ENCODE data around the gene XPO5. TPM values are rescaled to one million over a fixed set of nuclear protein-coding genes. Genes with fewer than 3 reads are reported as not detected.

XPO5 gene
- total RNA-seq, 1 donor from 2014 or later = 54.8 TPM

GRCh38 chr6:43517505-43518357 lies 58.1 kb downstream of the XPO5 start:
- DNase-seq (ENCODE audit: low read depth) = no peak
- Histone ChIP-seq H3K36me3 (ENCODE audit: control insufficient read depth, insufficient read depth, low read length) (peaks cover 7% of the 10 kb centered on the region), H3K27me3 (ENCODE audit: control insufficient read depth, insufficient read depth, low read length) (no peaks in the 10 kb centered on the region), H3K4me3 (ENCODE audit: low read depth, low read length) (peak overlapping the region; percentile 82)
- no peak for TF ChIP-seq CTCF (IDR thresholded peaks at IDR 0.05; ENCODE audit: insufficient read depth, low read length, poor library complexity, severe bottlenecking)

- peaks cover 7% of the 10 kb centered on the region for H3K36me3 ChIP-seq (ENCODE audit: control insufficient read depth, insufficient read depth, low read length)
- peak; percentile 86 for DNase-seq (ENCODE audit: low read depth)
- TF ChIP-seq CTCF (IDR thresholded peaks at IDR 0.05; ENCODE audit: insufficient read depth, low read length, poor library complexity, severe bottlenecking) = no peak
- H3K4me3 ChIP-seq (ENCODE audit: low read depth, low read length) = peak within 1 kb of the TSS; percentile 82
- no peaks in the 10 kb centered on the region for H3K27me3 ChIP-seq (ENCODE audit: control insufficient read depth, insufficient read depth, low read length)
These were observed 58.9 kb downstream of the XPO5 start, which contains the start of the genes POLR1C and YIPF3 for GRCh38 chr6:43516697-43517504. Gene POLR1C, plus strand, starts transcription at chr6:43517089. Its CDS starts 21 bp downstream, at chr6:43517110. Gene YIPF3, minus strand, starts transcription at chr6:43516926. Its CDS starts 119 bp downstream, at chr6:43516807.

DNA sequence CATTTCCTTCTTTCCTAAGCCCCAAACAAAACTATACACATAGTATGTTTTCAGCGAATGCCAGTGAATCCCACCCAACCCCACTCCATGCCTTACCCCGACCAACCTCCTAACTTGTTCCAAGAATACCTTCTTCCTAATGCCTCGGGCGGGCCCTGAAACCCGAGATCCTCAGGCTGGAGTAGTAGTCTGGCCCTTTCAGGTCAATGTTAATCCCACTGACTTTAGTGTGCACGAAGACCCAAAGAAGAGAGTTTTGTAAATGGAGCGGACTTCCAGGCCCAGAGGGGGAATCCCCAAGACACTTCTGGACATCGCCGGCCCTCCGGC lies 59.5 kb downstream of the XPO5 start:
- TF ChIP-seq CTCF (IDR thresholded peaks at IDR 0.05; ENCODE audit: insufficient read depth, low read length, poor library complexity, severe bottlenecking) = no peak
- peak overlapping the region; percentile 82 for H3K4me3 ChIP-seq (ENCODE audit: low read depth, low read length)
- H3K36me3 ChIP-seq (ENCODE audit: control insufficient read depth, insufficient read depth, low read length) = peaks cover 8% of the 10 kb centered on the region
- DNase-seq (ENCODE audit: low read depth) = no peak
- H3K27me3 ChIP-seq (ENCODE audit: control insufficient read depth, insufficient read depth, low read length) = no peaks in the 10 kb centered on the region

DNA sequence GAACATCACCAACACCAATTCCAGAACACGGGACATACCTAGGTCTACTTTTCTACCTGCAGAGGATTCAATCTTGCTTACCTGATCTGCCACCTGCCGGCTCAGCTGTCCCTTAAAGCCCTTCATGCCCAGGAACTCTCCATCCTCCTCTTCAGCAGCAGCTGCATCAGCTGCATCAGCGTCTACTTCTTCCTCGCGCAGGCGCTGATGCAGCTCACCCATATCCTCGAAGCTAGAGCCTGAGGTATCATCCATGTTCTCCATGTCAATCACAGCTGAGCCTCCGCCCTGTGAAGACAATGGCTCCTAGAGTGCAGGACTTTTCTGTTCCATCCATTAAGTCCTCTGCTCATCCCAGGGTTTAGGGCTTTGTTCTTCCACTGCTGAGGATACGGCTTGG lies 60.0 kb downstream of the XPO5 start:
- Histone ChIP-seq H3K27me3 (ENCODE audit: control insufficient read depth, insufficient read depth, low read length) (no peaks in the 10 kb centered on the region), H3K36me3 (ENCODE audit: control insufficient read depth, insufficient read depth, low read length) (peaks cover 6% of the 10 kb centered on the region), H3K4me3 (ENCODE audit: low read depth, low read length) (peak overlapping the region; percentile 82)
- TF ChIP-seq CTCF (IDR thresholded peaks at IDR 0.05; ENCODE audit: insufficient read depth, low read length, poor library complexity, severe bottlenecking) = no peak
- no peak for DNase-seq (ENCODE audit: low read depth)

- H3K36me3 ChIP-seq (ENCODE audit: control insufficient read depth, insufficient read depth, low read length) = peaks cover 7% of the 10 kb centered on the region
- H3K4me3 ChIP-seq (ENCODE audit: low read depth, low read length) = no peak overlapping the region
- peaks cover 9% of the 10 kb centered on the region for H3K27me3 ChIP-seq (ENCODE audit: control insufficient read depth, insufficient read depth, low read length)
- TF ChIP-seq CTCF (IDR thresholded peaks at IDR 0.05; ENCODE audit: insufficient read depth, low read length, poor library complexity, severe bottlenecking) = no peak
- DNase-seq (ENCODE audit: low read depth) = no peak
These were observed 63.9 kb downstream of the XPO5 start for GRCh38 chr6:43511824-43512415.

All from kidney epithelial cell (primary cell).